Coronary artery (tissue), 2 donors: ENCODE results near the gene PACSIN1.

Source experiments
- DNase-seq: peaks from one replicate; pipeline ENCODE4 v3.0.0-alpha.2; 2017; ENCODE audit warnings: low spot score
- H3K27ac ChIP-seq, 2 donors: fragments of 200-600 bp; sonication (generic); one replicate each; pipeline ENCODE4 v1.5.1; 2016 to 2019
- H3K4me3 ChIP-seq: fragments of 200-600 bp; sonication (generic); 2 replicates; pipeline ENCODE4 v1.5.1; 2016; ENCODE audit warnings: mild to moderate bottlenecking, moderate library complexity
- TF ChIP-seq, protein P1 (sequence below): fragments of 200-600 bp; sonication (generic); IDR thresholded peaks from one replicate; pipeline ENCODE4 v1.5.1; 2019; ENCODE audit warnings: antibody characterized with exemption

PACSIN1 gene

DNA sequence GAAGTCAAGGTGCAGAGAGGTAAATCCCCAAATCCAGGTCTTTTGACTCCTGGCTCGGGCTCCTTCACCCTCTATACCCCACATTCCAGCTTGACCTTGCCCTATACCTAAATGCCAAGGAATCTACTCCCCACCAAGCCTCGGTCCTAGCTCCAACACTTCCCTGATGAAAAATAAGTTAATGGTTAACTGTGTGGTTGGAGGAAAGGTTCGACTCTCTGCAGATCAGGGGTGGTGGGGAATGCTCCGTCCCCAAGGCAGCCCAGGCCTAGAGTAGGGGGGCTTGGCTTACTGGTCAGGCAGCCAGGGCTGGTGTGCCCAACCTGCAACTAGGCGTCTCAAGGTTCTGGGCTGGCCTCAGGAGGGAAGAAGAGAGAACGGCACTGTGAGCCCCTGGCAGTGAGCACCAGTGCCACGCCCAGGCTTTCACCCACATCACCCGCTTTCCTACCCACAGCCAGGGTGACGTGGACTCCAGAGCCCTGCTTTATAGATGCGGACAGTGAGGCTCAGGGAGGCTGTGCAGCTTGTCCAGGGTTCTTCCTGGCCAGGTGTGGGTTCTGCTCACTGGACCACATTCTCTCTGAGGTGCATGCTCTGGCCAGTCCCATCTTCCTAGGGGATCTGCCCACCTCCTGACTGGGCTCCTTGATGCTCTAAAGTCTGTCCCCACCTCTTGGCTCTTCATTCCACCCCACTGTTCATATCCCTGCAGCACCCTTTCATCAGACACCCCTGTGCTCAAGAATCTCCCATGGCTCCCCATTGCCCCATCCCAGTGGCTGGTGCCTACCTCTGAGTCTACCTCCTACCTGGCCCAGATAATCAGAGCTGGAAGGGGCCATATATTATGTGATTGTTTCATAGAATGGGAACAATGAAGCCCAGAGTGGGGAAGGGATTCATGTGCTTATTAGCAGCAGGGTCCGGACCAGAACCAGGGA lies 82.1 kb downstream of the PACSIN1 start:
- TF ChIP-seq, protein P1, sequence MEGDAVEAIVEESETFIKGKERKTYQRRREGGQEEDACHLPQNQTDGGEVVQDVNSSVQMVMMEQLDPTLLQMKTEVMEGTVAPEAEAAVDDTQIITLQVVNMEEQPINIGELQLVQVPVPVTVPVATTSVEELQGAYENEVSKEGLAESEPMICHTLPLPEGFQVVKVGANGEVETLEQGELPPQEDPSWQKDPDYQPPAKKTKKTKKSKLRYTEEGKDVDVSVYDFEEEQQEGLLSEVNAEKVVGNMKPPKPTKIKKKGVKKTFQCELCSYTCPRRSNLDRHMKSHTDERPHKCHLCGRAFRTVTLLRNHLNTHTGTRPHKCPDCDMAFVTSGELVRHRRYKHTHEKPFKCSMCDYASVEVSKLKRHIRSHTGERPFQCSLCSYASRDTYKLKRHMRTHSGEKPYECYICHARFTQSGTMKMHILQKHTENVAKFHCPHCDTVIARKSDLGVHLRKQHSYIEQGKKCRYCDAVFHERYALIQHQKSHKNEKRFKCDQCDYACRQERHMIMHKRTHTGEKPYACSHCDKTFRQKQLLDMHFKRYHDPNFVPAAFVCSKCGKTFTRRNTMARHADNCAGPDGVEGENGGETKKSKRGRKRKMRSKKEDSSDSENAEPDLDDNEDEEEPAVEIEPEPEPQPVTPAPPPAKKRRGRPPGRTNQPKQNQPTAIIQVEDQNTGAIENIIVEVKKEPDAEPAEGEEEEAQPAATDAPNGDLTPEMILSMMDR = no peak
- H3K4me3 ChIP-seq = no peak overlapping the region
- DNase-seq = no peak
- H3K27ac ChIP-seq = no peak overlapping the region

DNA sequence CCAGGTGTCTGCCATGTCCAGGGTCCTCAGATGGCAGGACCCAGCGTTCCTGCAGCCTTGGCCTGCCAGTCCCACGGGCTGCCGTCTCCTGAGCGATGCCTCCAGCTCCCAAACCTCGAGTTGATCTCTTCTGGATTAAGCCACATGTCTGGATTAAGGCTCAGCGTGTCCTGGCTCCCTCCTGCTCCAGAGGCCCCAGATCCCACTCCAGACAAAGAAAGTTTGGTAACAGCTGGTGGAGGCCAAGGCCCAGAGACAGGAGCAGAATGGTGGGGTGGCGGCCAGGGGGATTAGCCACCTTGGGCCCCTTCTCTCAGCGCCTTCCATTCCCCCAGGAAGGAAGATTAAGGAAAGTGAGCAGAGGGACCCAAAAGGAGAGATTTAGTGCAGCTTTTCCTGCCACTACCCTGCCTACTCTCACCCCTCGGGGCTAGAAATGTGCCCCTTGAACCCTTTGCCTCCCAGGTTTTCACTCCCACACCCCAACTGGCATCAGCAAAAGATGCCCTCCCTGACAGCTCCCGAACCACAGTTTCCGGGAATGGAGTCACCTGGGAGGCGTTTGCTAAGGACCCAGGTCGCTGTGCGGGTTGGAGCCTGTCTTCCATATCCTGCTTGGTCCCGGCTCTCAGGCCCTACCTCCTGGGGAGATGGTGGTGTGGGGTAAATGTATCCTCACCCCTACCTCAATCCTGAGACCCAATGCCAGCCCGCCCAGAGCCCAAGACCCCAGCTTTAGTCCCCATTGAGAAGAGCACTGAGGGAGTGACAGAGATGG lies 83.3 kb downstream of the PACSIN1 start:
- TF ChIP-seq, protein P1 = no peak
- no peak for DNase-seq
- Histone ChIP-seq H3K27ac (no peak overlapping the region), H3K4me3 (no peak overlapping the region)

DNA sequence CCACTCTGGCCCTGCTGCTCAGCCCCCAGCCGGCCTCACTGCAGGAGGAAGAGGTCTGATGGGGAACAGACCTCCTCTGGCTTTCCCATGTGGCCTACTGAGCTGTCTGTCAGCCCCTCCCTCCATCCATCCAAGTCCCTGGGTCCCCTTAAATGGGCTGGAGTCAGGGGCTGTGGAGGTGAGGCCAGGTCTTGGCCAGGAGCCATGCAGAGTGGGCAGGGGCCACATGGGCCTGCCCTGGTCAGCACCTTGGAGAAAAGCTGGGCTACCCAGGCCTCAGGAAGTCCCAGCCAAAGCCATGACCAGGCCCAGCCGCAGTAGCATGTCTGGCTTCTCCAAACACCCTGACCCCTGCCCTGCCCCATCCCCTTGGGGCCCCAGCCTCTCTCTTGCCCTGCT lies 83.9 kb downstream of the PACSIN1 start:
- TF ChIP-seq, protein P1 = no peak
- Histone ChIP-seq H3K4me3 (no peak overlapping the region), H3K27ac (no peak overlapping the region)
- DNase-seq = no peak

DNA sequence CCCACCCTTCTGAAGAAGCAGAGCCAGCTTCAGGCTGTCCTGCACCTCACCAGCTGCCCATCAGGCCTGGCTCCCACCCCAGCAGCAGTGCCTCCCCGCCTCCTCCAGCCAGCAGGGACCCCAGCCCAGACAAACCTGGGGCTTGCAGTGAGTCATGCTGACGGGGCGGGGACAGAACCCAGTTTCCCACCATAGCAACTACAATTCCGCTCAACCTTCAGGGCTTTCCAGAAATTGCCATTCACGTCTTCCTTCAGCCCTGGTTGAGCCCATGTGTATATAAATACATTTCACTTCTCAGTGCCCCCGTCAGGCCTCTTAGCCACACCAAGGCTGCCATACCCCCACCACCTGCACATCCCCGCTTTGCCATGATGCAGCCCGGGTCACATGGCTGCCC lies 85.8 kb downstream of the PACSIN1 start:
- no peak for DNase-seq
- Histone ChIP-seq H3K4me3 (no peak overlapping the region), H3K27ac (no peak overlapping the region)
- TF ChIP-seq, protein P1 = no peak

DNA sequence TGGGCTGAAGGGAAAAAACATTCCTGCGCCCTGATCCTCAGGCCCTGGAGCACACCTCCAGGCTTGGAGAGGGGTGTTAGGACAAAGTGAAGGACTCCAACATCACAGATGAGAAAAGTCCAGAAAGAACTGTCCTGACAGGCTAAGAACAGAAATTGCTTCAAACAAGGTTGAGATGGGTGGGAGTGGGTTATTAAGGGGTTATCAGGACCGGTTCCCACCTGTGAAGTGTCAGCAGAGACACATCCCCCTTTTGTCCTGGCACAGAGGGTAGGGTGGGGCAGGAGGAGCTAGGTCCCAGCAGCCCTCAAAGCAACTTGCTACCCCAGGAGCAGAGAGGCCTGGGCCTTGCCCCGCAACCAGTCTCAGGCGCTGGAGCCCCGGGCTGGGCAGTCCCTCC lies 86.7 kb downstream of the PACSIN1 start:
- no peak for DNase-seq
- TF ChIP-seq, protein P1 = no peak
- H3K4me3 ChIP-seq = no peak overlapping the region
- no peak overlapping the region for H3K27ac ChIP-seq

DNA sequence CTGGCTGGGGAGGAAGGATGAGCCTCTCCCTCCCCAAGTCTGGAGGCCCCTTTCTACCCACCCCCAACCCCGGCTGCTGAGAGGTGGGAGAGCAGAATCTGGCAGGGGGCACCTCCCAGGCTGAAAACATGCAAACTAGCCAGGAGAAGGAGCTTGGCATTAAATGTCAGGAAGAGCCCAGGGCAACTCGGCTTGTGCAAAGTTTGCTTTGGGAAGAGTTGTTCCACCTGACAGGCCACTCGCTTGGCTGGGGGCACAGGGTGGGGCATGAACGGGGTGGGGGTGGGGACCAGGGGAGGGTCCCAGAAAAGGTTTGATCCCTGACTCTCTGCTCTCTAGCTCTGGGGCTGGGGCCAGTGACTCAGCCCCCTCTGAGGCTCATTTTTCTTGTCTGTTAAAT lies 87.3 kb downstream of the PACSIN1 start:
- TF ChIP-seq, protein P1 = no peak
- no peak overlapping the region for H3K4me3 ChIP-seq
- DNase-seq = no peak

More for the DNA sequence above, 87.3 kb downstream of the PACSIN1 start:
- H3K27ac ChIP-seq = no peak overlapping the region
